Fibroblast of lung (primary cell): Measurements from ENCODE around the gene ANKRD22.

Source experiments
- EZH2 ChIP-seq: IDR thresholded peaks from 2 replicates; pipeline ENCODE4 v1.5.1; 2012; ENCODE audit warnings: low read length, control low read depth, mild to moderate bottlenecking; ENCODE audit errors: missing control alignments
- TF ChIP-seq, protein P1 (sequence below), 2 donors: IDR thresholded peaks in 1 of 2; conservative IDR thresholded peaks in 1 of 2; 1 replicate in 1 of 2; 2 replicates in 1 of 2; pipeline ENCODE4 v1.5.1; 2011 to 2012; ENCODE audit warnings: low read length in 2 of 2, control low read depth in 1 of 2, inconsistent platforms in 1 of 2, low read depth in 1 of 2, mild to moderate bottlenecking in 1 of 2

DNA sequence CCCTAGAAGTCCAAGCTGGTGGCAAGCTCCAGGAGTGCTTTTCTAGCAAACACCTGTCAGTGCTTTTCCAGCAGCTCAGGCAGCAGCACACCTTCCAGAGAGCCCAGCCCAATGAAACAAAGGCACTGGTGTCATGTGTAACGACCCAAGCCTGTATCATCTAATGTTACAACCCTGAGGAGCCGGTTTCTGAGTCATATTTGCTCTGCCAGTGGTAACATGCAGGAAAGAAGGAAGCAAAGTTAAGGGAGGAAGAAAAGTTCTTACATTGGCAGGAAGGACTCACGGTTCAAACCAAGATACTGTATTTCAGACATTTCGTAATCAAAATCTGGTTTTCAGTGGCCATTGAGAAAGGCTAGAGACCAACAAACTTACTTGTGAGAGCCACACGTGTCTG, at the start of gene ANKRD22:
- TF ChIP-seq, protein P1, sequence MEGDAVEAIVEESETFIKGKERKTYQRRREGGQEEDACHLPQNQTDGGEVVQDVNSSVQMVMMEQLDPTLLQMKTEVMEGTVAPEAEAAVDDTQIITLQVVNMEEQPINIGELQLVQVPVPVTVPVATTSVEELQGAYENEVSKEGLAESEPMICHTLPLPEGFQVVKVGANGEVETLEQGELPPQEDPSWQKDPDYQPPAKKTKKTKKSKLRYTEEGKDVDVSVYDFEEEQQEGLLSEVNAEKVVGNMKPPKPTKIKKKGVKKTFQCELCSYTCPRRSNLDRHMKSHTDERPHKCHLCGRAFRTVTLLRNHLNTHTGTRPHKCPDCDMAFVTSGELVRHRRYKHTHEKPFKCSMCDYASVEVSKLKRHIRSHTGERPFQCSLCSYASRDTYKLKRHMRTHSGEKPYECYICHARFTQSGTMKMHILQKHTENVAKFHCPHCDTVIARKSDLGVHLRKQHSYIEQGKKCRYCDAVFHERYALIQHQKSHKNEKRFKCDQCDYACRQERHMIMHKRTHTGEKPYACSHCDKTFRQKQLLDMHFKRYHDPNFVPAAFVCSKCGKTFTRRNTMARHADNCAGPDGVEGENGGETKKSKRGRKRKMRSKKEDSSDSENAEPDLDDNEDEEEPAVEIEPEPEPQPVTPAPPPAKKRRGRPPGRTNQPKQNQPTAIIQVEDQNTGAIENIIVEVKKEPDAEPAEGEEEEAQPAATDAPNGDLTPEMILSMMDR (conservative IDR thresholded peaks at IDR 0.05 in 1 of 2, IDR thresholded peaks at IDR 0.05 in 1 of 2; ENCODE audit: low read depth in 1 of 2, low read length in 2 of 2) = no peak
- no peak for TF ChIP-seq EZH2
